HEK293T (cell line): Measurements from ENCODE around the gene PLAGL2.

Experiments
- CTCF ChIA-PET: fragments of 350-600 bp; formaldehyde crosslinking; extraction: SDS; loops from one replicate; lab custom pipeline; 2021; ENCODE audit warnings: antibody characterized with exemption, inconsistent platforms; lab: Yijun Ruan, JAX
- POLR2A ChIA-PET: fragments of 350-600 bp; formaldehyde crosslinking; extraction: SDS; loops from one replicate; lab custom pipeline; 2020; ENCODE audit warnings: antibody characterized with exemption, inconsistent platforms; lab: Yijun Ruan, JAX
- DNase-seq: peaks from one replicate; pipeline ENCODE4 v3.0.0; 2012; ENCODE audit warnings: mixed read lengths; ENCODE audit errors: extremely low spot score
- ARNT ChIP-seq: fragments of 450-650 bp; IDR thresholded peaks from 2 replicates; pipeline ENCODE4 v1.6.1; 2017; ENCODE audit warnings: mild to moderate bottlenecking
- BHLHE40 ChIP-seq: fragments of 450-650 bp; IDR thresholded peaks from 2 replicates; pipeline ENCODE4 v1.6.1; 2016; ENCODE audit warnings: mild to moderate bottlenecking, moderate library complexity, borderline replicate concordance
- CTBP1 ChIP-seq: fragments of 450-650 bp; IDR thresholded peaks from 2 replicates; pipeline ENCODE4 v1.6.1; 2016; ENCODE audit warnings: borderline replicate concordance
- ELF4 ChIP-seq: fragments of 450-650 bp; IDR thresholded peaks from 2 replicates; pipeline ENCODE4 v1.6.1; 2017; ENCODE audit warnings: antibody characterized with exemption
- FOXA1 ChIP-seq: fragments of 450-650 bp; IDR thresholded peaks from 2 replicates; pipeline ENCODE4 v1.6.1; 2016; ENCODE audit warnings: mild to moderate bottlenecking
- FOXK2 ChIP-seq: fragments of 450-650 bp; IDR thresholded peaks from 2 replicates; pipeline ENCODE4 v1.6.1; 2016; ENCODE audit warnings: mild to moderate bottlenecking
- FOXM1 ChIP-seq: fragments of 450-650 bp; IDR thresholded peaks from 2 replicates; pipeline ENCODE4 v1.6.1; 2017; ENCODE audit warnings: mild to moderate bottlenecking, borderline replicate concordance
- HDGF ChIP-seq: fragments of 450-650 bp; IDR thresholded peaks from 2 replicates; pipeline ENCODE4 v1.6.1; 2017; ENCODE audit warnings: antibody characterized with exemption, borderline replicate concordance
- L3MBTL2 ChIP-seq: fragments of 450-650 bp; conservative IDR thresholded peaks from 2 replicates; pipeline ENCODE4 v1.6.1; 2016; ENCODE audit warnings: mild to moderate bottlenecking
- LEF1 ChIP-seq: fragments of 450-650 bp; IDR thresholded peaks from 2 replicates; pipeline ENCODE4 v1.6.1; 2017; ENCODE audit warnings: mild to moderate bottlenecking, borderline replicate concordance
- NFRKB ChIP-seq: fragments of 450-650 bp; IDR thresholded peaks from 2 replicates; pipeline ENCODE4 v1.6.1; 2016; ENCODE audit warnings: mild to moderate bottlenecking, moderate library complexity
- SP1 ChIP-seq: fragments of 450-650 bp; IDR thresholded peaks from 2 replicates; pipeline ENCODE4 v1.6.1; 2017
- SUZ12 ChIP-seq: fragments of 450-650 bp; IDR thresholded peaks from 2 replicates; pipeline ENCODE4 v1.6.1; 2016; ENCODE audit warnings: mild to moderate bottlenecking
- TARDBP ChIP-seq: fragments of 450-650 bp; IDR thresholded peaks from 2 replicates; pipeline ENCODE4 v1.6.1; 2016
- ZNF384 ChIP-seq: fragments of 450-650 bp; IDR thresholded peaks from 2 replicates; pipeline ENCODE4 v1.6.1; 2016
- TF ChIP-seq, protein P1 (sequence below): fragments of 450-650 bp; IDR thresholded peaks from 2 replicates; pipeline ENCODE4 v1.6.1; 2016

PLAGL2 gene

DNA sequence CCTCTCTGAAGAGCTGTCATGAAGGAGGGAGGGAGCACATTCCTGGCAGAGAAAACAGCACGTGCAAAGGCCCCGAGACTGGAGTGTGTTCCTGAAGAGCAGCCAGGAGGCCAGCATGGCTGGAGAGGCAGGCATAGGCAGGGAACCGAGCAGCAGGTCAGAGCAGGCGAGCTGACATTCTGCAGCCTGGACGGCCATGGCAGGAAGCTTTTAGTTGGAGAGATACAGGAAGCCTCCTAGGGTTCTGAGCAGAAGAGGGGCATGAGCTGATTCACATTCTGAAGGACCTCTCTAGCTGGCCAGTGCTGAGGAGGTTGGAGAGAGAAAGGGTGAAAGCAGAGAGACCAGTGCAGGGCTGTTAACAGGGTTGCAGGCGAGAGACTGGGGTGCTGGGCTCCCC is 29.9 kb upstream of the PLAGL2 start:
- CTCF ChIA-PET: no interaction called here
- TF ChIP-seq ZNF384: no peak
- no peak for TF ChIP-seq L3MBTL2
- TF ChIP-seq, protein P1, sequence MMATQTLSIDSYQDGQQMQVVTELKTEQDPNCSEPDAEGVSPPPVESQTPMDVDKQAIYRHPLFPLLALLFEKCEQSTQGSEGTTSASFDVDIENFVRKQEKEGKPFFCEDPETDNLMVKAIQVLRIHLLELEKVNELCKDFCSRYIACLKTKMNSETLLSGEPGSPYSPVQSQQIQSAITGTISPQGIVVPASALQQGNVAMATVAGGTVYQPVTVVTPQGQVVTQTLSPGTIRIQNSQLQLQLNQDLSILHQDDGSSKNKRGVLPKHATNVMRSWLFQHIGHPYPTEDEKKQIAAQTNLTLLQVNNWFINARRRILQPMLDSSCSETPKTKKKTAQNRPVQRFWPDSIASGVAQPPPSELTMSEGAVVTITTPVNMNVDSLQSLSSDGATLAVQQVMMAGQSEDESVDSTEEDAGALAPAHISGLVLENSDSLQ: no peak
- TF ChIP-seq ARNT: no peak
- TF ChIP-seq HDGF: no peak
- TF ChIP-seq FOXK2: no peak
- no peak for TF ChIP-seq CTBP1
- TF ChIP-seq LEF1: no peak
- no peak for TF ChIP-seq TARDBP
- no peak for TF ChIP-seq SP1
- no peak for TF ChIP-seq SUZ12
- TF ChIP-seq NFRKB: no peak
- no peak for TF ChIP-seq ELF4
- no peak for TF ChIP-seq FOXA1
- no peak for TF ChIP-seq BHLHE40
- no peak for TF ChIP-seq FOXM1
- no peak for DNase-seq
- POLR2A ChIA-PET: no interaction called here

GRCh38 chr20:32236819-32237218 is 29.3 kb upstream of the PLAGL2 start:
- POLR2A ChIA-PET: no interaction called here
- TF ChIP-seq ARNT: no peak
- no peak for TF ChIP-seq L3MBTL2
- TF ChIP-seq SP1: no peak
- no peak for TF ChIP-seq ZNF384
- no peak for TF ChIP-seq FOXA1
- TF ChIP-seq TARDBP: no peak
- TF ChIP-seq, protein P1: no peak
- no peak for TF ChIP-seq BHLHE40
- no peak for TF ChIP-seq CTBP1
- TF ChIP-seq LEF1: no peak
- TF ChIP-seq HDGF: no peak
- TF ChIP-seq FOXM1: no peak
- no peak for TF ChIP-seq FOXK2
- no peak for TF ChIP-seq SUZ12
- TF ChIP-seq NFRKB: no peak
- TF ChIP-seq ELF4: no peak
- CTCF ChIA-PET: no interaction called here
- no peak for DNase-seq

- no peak for DNase-seq
- ChIA-PET POLR2A (interaction anchor here (0.6 kb wide), 1 partner anchor 8 kb away, joined by 3 read pairs; no protein-coding TSS in a partner anchor), CTCF (no interaction called here)
- TF ChIP-seq SP1 (no peak), FOXM1 (no peak), BHLHE40 (no peak), FOXK2 (no peak), LEF1 (no peak), CTBP1 (no peak), TARDBP (no peak)
These were observed 28.5 kb upstream of the PLAGL2 start for GRCh38 chr20:32236048-32236533.

DNA sequence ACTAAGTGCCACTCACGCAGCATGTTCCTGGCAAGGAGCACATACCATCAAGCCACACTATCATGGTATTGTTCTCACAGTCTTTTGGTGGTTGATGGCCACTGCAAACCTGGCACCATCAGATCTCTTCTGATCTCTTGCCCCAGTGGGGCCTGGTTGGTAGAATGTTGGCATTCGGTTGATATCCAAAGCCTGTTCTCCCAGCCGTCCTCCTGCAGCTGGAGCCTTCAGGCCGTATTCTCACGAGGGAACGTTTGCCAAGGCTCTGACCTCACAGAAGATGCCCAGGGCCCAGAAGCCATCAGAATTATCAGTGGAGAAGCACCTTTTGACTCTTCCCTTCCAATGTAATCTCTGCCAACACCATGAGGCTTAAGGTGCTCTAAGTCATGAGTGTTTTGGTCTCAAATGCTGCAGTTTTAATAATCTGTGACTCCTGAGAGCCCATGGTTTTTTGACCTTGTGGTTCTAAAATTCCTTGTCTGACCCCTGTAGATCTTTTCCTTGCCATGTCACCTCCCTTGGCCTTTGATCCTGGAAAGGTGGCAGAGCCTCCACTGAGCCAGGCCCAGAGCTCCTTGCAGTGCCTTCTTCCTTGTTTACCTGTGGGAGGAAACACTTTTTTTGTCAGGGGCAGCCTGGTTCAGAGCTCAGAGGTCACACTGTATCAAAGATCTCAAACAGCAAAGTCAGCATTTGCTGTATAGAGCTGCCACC is 27.9 kb upstream of the PLAGL2 start:
- POLR2A ChIA-PET: interaction anchor here (0.6 kb wide), 1 partner anchor 9 kb away, joined by 3 read pairs; no protein-coding TSS in a partner anchor
- TF ChIP-seq LEF1 (no peak), TARDBP (no peak), SUZ12 (no peak), L3MBTL2 (no peak), CTBP1 (no peak), HDGF (no peak), FOXM1 (no peak), FOXK2 (no peak), ARNT (no peak), FOXA1 (no peak), SP1 (no peak)
- TF ChIP-seq, protein P1: no peak
- CTCF ChIA-PET: no interaction called here
- DNase-seq: no peak

DNA sequence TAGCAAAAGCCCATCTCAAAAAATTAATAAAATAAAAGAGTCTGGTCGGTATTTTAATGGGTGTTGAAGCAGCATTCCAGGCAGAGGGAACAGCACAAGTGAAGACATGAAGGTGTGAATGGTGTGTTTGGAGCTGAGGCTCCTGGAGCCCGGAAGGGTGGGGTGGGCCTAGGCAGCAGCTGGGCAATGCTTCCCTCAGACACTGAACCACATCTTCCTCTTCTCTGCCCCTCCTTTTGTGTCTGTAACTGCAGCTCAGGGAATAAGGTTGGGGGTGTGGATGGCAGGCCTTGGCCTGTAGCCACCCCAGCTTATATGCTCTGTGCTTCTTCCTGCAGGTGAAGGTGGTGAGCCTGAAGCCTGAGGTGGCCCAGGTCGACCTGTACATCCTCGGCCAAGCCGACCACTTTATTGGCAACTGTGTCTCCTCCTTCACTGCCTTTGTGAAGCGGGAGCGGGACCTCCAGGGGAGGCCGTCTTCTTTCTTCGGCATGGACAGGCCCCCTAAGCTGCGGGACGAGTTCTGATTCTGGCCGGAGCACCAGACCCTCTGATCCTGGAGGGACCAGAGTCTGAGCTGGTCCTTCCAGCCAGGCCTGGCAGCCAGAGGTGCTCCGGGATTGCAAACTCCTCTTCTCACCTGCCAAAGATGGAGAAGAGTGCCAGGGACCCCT is 26.7 kb upstream of the PLAGL2 start:
- DNase-seq: no peak
- no peak for TF ChIP-seq LEF1
- no peak for TF ChIP-seq L3MBTL2
- TF ChIP-seq, protein P1: no peak
- no peak for TF ChIP-seq NFRKB
- TF ChIP-seq ARNT: no peak
- no peak for TF ChIP-seq FOXM1
- TF ChIP-seq HDGF: no peak
- TF ChIP-seq FOXK2: no peak
- no peak for TF ChIP-seq ELF4
- TF ChIP-seq FOXA1: no peak
- no peak for TF ChIP-seq CTBP1
- no peak for TF ChIP-seq SUZ12
- no peak for TF ChIP-seq TARDBP
- TF ChIP-seq ZNF384: no peak
- TF ChIP-seq SP1: no peak
- TF ChIP-seq BHLHE40: no peak
- POLR2A ChIA-PET: interaction anchor here (0.5 kb wide), 1 partner anchor 91 kb away, joined by 3 read pairs; no protein-coding TSS in a partner anchor
- CTCF ChIA-PET: interaction anchor here (0.6 to 0.7 kb wide), 2 partner anchors 20 to 36 kb away, joined by 3 read pairs; no protein-coding TSS in a partner anchor
